GM18907 (cell line): ENCODE results near the gene TM2D1.

Experiments
- ATAC-seq: cut with Tn5 transposase; IDR thresholded peaks from one replicate; pipeline ENCODE4 v1.9.1; 2021; ENCODE audit warnings: mild to moderate bottlenecking, moderate library complexity; ENCODE audit not compliant: unreplicated experiment

The TM2D1 gene

DNA sequence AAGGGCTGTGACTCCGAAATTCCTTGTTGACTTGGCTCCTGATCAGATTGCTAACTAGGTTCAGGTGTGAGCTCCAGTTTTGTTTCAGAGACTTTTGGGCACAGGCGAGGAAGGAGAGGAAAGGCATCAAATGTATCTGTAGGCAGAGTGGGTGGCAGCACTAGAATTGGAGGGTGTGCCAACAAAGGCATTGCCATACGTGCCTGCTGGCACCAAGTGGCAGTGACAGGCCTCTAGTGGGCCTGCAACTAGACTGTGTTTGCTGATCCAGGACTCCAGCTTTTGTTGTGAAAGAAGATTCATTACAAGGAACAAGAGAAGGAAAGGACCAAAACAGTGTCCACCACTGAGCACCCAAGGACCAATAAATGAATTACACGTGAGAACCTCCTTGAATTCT, 79.5 kb downstream of the TM2D1 start:
- no peak for ATAC-seq

- no peak for ATAC-seq
These were observed 80.6 kb downstream of the TM2D1 start for GRCh38 chr1:61644303-61644702.

DNA sequence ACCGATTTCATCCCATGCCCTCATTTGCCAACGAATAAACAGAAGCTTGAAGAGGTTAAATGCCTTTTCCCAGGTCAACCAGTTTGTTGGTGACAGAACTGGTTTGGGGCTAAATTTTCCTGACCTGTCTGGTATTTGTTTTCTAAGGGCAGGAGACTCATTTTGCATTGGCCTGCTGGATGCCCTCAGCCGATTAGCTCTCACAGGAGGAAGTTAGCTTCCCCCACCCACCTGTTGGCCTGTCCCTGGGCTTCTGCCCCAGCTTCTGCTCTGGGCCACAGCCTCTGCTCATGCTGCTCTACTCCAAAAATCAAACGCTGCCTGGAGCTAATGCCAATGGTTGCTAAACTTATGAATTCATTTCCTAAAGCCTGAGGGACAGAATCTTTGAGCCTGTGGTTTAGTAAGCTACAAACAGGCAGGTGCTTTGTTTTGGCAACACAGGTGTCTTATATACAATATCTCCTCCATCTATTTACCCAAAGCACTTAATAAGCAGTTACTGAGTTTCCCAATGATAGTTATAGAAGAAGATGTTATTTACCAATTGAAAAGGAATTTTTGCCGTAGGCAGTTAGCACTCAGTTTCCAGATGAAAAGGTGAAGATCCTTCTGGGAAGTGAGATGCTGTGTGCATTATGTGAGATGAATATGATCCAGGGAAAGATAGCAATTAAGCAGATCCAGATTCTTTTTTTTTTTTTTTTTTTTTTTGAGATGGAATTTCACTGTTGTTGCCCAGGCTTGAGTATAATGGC, 82.3 kb downstream of the TM2D1 start:
- ATAC-seq, result no peak

DNA sequence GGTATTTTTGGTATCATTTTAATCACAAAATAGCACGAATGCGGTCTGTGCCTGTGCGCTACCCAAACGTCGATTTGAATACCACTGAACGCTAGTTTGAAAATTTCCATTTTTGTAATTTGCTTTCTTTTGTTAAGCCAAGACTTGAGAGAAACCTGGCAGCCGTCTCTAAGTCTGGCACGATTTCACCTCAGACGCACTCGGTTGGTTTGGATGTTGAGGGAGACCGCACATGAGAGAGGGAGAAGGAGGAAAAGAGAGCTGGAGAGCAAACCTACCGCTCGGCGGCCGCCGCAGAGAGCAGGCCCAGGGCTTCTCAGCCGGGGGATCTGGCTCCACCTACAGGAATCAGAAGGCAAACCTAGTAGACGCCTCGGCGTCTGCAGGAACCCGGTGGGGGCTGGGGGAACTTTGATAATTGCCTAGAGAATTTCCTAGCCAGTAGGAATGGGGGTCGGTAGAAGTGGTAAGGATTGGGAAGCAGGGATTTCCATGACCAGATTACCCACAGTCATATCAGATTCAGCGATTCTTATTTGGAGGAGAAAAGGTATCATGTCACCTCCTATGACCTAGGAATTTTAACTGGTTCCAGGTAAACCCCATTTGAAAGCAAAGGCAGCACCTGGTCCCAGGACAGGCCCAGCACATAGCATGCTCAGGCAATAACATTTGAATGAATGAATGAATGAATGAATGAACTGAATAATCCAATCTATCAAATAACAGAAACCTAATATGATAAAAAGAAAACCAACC, 83.2 kb downstream of the TM2D1 start:
- ATAC-seq, result peak; percentile 98

DNA sequence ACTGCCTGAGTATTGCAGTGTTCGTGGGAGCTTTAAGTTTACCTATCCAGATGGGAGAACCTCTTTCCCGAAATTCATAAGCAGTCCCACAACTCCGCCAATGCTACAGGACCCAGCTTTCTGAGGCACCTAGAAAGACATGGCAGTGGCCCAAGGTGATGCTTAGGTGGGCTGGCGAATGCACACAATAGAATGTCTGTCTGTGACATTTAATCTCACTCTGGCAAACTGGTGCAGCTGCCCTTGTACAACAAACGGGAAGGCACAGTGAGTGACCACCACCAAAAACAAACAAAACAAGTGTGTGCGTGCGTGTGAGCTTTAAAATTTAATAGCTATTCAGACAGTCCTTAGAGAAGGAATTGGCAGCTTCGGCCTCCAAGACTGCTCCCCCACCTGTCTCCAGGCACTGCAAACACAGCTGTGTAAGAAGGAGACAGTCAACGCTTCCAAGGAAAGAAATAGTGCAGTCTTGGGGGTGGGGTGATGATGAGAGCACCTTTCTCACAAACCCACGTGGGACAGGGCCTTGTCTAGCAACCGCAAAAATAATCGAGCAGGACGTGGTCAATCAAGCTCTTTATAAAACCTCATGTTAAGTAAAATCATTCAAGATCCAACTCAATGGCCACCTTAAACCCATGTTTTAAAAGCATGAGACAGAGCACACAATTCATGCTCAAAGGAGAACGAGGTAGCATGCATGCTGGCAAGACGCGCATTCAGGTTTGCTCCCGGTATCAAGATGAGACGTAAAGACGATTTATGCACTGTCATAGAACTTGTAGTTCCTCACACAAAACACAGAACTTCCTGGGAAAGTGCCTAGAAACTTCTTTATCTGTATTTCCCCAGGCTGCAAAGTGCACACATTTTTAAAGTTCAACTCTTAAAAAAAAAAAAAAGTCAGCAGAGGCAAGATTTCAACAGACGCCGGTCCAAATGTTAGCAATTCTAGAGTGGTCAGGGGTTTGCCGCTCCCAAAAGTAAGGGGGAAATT, 84.1 kb downstream of the TM2D1 start:
- no peak for ATAC-seq

DNA sequence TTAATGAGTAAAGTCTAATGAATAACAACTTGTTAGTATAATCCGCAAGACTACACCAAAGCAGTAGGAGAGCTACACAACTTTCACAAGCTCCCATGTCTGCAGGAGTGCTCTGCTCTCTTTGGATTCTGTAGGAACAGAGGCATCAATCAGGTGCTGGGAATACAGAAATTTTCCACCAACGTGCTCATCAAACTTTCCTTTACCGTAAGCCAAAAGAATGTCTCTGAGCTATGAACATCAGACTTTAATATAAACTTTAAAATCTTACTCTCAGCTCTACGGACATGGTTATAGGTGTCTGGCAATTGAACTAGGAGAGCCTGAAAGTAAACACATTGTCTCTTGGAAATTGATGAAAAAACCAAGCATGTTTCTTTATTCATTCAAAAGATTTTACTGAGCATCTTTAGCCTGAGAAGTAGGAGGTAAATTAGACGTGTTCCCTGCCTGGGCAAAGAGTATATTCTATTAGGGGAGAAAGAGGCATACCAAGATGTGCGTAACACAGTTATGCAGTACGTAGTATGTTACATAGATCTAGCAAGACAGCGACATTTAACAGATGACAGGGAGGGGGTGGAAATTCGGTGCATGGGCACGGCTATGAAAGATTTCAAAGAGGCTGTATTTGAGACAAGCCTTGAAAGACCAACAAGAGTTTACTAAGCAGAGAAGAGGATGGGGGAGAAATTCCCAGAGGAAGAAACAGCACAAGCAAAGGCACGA, 85.2 kb downstream of the TM2D1 start:
- no peak for ATAC-seq

- no peak for ATAC-seq
These were observed 85.9 kb downstream of the TM2D1 start for GRCh38 chr1:61638911-61639605.

DNA sequence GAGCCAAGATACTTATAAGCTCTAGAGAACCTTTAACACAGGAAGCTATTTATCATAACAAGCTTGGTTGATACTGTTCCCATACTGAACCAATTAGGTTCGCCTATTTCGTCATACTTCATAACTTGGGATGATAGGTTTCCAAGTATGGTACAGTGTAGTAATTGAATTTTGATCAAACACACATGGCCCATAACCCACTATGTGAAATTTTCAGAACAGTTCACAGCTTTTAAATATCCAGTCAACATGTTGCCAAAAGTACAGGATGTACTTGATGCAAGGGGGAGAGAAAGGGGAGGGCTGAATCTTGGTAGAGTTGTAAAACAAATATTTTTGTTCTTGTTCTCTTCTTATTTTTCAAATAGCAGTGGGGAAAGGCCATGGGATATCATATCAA, 86.6 kb downstream of the TM2D1 start:
- ATAC-seq, result no peak

DNA sequence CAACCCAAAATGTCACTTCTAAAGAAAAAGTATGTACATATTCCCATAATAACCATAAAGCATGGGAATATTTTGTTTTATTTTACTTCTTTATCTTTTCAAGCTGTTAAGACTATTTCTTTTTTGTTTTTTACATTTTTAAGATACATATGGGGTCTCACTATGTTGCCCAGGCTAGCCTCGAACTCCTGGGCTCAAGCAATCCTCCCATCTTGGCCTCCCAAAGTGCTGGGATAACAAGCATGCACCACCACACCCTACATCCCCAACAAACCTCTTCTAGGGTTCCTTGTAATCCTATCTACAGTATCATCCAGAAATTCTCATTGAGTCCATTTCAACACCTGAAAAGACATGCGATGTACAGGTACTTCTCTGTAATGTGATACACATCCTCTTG, 87.5 kb downstream of the TM2D1 start:
- no peak for ATAC-seq

- ATAC-seq, result no peak
These were observed 88.1 kb downstream of the TM2D1 start for GRCh38 chr1:61636814-61637213.

- no peak for ATAC-seq
These were observed 88.6 kb downstream of the TM2D1 start for GRCh38 chr1:61636376-61636775.

GRCh38 chr1:61635557-61635956, 89.4 kb downstream of the TM2D1 start:
- ATAC-seq, result no peak

DNA sequence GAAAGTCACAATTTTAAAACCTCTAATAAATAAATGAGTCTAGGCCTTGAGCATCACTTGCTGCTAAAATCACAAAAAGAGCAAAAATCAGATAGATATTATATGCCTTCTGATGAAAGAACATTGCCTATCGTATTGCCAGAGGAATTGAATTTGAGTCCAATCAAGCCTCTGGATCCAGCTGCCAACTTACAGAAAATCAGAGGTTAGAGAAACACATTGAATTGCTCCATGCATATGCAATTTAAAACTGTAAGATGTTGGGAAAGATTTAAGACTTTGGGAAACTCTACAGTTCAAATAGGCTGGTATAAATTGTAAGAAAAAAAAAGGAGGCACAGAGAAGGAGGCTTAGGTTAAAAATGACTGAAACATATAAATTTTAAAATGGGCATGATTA, 93.5 kb downstream of the TM2D1 start:
- no peak for ATAC-seq
